NCI-H2196 (cell line): ENCODE measurements around the gene PRUNE1.

Experiments
- DNase-seq: peaks from one replicate; lab custom pipeline; 2025; ENCODE audit not compliant: unreplicated experiment; lab: John Stamatoyannopoulos, UW

The PRUNE1 gene

GRCh38 chr1:151049458-151049857, 41.2 kb downstream of the PRUNE1 start:
- no peak for DNase-seq

DNA sequence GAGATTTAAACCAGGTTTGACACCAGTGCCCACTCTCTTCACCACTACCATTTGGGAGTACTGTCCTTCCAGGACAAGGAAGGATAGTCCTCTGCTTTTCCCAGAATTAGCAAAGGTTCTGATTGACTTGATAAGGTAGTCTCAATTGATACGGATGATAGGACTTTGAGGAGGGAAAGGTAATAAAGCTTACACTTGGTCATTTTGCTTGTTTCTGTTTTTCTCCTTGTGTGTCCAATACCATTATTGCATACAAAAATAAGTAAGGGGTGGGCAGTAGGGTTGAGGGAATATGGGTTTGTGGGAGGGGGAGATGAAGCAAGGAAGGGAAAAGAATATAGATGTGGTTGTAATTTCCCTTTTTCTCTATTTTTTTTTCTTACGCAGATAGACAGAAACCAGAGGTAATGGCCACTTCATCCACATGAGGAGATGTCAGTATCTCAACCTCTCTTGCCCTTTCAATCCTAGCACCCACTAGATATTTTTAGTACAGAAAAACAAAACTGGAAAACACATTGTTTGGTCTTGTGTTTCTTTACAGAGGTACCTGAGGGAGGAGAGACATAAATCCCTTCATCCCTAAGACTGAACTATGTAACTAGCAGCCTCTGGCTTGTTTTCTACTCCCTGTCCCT, 41.9 kb downstream of the PRUNE1 start:
- no peak for DNase-seq

DNA sequence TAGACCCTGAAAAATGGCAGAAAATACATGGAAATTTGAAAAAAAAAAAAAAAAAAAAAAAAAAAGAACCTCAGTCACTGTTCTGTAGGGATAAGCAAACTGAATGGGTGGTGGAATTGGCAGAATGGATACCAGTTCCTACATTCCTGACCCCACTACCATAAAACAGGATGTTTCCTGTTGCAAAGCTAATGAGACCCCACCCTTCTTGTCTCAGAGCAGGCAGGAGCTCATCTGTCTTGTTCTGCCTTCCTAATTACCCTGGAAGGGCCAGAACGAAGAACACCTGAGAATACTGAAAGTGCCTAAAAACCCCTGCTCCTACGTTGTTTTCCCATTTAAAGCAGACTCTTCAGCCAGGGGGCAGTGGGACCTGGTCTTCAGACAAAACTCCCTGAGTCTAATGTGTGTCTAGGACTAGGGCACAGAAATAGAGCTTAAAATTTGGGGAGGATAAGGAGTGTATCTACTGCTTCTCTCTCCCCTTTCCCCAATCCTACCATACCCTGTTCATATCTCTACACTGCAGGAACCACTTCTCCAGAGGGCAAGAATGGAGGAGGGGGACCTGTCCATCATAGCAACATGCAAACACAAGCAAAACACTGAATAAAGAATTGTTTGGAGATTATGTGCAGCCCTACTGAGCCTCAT, 43.2 kb downstream of the PRUNE1 start:
- no peak for DNase-seq

- DNase-seq: no peak
Measured at GRCh38 chr1:151054971-151055547, 46.8 kb downstream of the PRUNE1 start.

- no peak for DNase-seq
Measured at GRCh38 chr1:151055581-151055980, 47.3 kb downstream of the PRUNE1 start.

GRCh38 chr1:151056149-151056548, 47.9 kb downstream of the PRUNE1 start:
- no peak for DNase-seq

DNA sequence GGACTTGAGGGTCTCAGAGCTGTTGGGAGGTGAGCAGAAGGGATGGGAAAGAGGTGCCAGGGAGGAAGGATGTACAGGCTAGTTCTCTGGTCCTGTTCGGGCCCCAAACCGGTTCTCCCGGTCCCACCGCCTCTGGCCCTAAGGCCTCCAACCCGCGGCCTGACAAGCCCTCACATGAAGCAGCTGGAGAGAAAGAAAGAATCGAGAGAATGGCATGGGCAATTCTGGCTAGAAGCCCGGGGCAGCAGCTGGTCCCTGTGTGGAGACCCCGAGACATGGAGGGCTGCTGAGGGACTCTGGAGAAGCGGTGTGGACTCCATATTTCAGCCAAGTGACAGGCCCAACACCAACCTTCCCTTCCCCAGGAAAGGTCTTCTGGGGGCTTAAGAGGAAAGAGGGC, 50.4 kb downstream of the PRUNE1 start:
- DNase-seq: peak; percentile 54

DNA sequence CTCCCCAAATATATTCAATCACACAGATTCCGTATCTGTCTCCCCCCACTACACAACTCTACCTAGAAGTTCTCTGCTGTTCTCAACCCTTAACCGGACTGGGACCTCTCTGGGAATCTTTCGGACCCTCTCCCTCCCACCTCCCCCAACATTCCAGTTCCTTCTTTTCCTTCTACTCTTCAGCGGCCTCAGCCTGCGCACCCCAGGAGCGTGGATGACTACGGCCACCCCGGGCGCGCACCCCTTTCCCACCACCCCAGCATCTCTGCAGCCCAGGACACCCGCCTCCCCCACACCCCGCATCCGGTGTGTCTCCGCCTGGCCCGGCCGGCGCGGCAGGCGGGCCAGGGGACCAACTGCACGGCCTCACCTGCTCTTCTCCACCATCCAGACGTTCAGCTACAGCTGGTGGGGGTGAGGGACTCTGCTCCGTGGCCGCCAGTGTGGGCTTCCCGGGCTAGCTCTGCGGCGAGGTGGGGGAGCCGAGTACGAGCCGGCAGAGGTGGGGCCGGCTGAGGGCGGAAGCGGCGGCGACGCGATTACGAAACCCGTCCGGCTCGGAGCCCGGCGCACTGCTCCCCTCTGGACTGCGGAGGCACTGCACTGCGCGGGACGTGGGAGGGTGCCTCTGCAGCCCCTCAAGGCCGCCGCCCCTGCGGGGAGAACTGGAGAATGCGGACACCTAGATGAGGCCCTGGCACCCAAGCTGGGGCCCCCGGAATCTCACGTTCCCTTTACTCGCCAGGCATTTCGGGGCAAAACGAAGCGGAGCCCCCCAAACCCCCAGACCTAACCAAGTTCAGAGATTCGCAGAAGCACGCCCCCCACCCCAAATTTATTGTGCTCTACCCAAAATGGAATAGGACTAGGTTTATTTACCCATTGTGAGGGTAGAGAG, 51.1 kb downstream of the PRUNE1 start, which contains the start of gene CDC42SE1:
Gene CDC42SE1, minus strand, starts transcription at position 514 of the 898 bp plus-strand sequence. CDS start 3,892 bp downstream, outside the sequence.
- DNase-seq: peak; percentile 83

GRCh38 chr1:151060007-151060656, 51.9 kb downstream of the PRUNE1 start, which contains the start of gene MLLT11:
MLLT11 (plus strand) TSS chr1:151060397; CDS start chr1:151067225, 6,828 bp downstream.
- peak; percentile 25 for DNase-seq

- DNase-seq: no peak
Measured at GRCh38 chr1:151060657-151061421, 52.6 kb downstream of the PRUNE1 start.

- DNase-seq: no peak
Measured at GRCh38 chr1:151061704-151062103, 53.5 kb downstream of the PRUNE1 start.

GRCh38 chr1:151062741-151063371, 54.6 kb downstream of the PRUNE1 start:
- DNase-seq: no peak

DNA sequence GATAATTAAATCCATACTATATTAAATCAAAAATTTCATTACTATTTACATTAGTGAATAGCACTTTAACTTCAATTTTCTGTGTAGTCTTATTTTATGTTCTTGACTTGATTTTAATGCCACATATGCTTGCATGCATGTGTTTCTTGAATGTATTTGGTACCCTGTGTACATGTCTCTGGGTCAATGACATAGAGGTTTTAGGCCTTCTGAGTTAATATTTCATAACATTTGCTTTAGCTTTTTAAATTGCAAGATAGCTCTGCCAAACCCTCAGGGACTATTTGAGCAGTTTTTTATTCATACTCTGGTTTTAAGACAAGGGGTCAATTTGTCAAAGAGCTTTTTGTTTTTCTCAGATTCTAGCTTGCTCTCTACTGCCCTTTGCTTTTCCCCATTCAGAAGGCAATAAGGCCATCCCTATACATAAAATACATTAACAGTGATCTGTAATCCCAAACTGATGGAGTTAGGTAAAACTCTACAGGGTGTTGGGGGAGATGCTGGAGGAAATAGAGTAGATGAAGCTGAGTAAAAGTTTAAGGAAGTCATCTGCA, 56.9 kb downstream of the PRUNE1 start:
- DNase-seq: no peak

DNA sequence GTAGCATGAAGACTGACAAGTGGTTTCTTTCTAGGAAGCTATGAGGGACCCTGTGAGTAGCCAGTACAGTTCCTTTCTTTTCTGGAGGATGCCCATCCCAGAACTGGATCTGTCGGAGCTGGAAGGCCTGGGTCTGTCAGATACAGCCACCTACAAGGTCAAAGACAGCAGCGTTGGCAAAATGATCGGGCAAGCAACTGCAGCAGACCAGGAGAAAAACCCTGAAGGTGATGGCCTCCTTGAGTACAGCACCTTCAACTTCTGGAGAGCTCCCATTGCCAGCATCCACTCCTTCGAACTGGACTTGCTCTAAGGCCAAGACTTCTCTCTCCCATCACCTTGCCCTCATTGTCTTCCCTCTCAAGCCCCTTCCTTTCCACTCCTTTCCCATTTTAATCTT, 58.9 kb downstream of the PRUNE1 start:
- DNase-seq: no peak

GRCh38 chr1:151069103-151069486, 60.8 kb downstream of the PRUNE1 start:
- DNase-seq: no peak

DNA sequence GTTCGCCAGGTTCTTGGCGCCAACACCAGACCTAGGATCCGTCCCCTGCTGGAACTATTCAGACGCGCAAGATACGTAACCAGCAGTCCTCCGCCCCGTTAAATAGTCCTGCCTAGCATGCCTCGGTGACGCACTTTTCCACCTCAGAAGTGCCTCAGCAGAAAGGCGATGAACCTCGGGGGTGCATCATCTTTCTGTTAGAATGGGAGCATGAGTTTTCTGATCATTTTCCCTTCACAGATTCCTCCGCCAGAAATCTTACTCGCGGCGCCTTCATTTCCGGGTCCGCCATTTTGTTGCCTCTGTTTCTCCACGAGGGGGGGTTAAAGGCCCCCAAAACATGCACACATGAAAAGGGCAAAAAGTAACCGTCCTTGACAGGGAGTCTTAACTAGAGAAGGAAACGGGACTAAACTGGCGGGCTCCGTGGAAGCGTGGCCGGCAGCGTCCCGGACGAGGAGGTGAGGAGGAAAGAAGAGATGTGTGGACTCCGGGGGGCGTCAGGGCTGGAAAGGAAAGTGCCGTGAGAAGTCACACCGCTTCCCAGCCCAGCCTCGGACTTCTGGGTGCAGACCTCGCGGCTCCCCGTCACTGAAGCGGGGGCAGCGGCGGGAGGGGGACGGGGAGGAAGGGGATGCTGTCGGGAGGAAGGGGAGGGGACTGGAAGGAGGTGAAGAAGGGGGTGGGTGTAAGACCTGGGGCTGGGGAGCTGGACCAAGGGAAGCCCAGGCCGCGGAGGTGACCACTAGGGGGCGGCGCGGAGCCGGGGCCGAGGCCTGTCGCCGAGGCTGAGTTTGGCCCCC, 62.4 kb downstream of the PRUNE1 start, which contains the start of gene GABPB2:
Gene GABPB2, plus strand, starts transcription at position 288 of the 803 bp plus-strand sequence. CDS start 17,429 bp downstream, outside the sequence.
- peak; percentile 92 for DNase-seq

- DNase-seq: no peak
Measured at GRCh38 chr1:151072224-151072623, 64.0 kb downstream of the PRUNE1 start.
